Measurements from ENCODE around the gene SERTAD3.

GRCh38 chr19:40424637-40425449, 19.3 kb downstream of the SERTAD3 start:
- TF ChIP-seq EZH2 (IDR thresholded peaks at IDR 0.05) (no peak), POLR2AphosphoS5 (IDR thresholded peaks at IDR 0.05; ENCODE audit: borderline replicate concordance, low read depth, low read length) (no peak)

All from SK-N-MC (cell line).